Measurements from ENCODE around the gene SSC5D. TPM values are rescaled to one million over a fixed set of nuclear protein-coding genes. Genes with fewer than 3 reads are reported as not detected.

SSC5D gene
- total and polyA plus RNA-seq, 9 of the 15 experiments (the other 6 are each of a cell fraction or from before 2014, with no cell fraction given), result 0.04 to 0.71 (median 0.14) TPM; not detected in 2

DNA sequence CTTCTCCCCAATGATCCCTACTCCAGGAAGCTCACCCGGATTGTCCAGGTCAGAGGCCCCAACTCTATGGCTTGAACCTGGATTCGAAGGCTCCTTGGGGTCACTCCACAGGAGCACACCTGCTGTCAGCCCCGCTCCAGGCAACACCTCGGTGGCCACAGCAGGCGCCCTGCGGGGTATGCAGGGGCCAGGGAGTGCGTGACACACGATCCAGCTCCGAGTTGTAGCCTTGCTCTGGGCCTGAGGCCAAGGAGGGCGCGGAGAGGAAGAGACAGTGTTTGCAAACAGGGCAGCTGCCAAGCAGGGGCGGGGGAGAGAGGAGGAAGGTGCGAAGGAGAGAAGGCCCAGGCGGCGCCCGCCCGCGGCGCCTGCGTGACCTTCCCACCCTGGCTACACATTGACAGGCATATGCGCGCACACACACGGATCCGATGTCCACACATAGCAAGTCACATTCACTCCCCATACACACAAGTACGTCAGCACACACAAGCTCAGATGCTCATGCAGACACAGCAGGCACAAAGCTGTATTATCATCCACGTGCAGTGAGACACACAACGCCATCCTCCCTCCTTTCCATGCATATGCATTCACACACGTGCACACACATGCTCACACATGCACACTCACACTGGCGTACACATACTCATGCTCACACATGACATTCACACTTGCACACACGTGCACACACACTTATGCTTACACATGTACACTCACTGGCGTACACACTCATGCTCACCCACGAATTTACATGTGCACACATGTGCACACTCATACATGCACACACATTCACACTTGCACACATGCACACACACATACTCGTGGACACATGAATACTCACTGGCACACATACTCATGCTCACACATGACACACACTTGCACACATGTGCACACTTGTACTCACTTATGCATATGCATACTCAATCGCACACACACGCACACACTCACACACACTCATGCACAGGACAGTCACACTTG, 38.3 kb downstream of the SSC5D start (continued):
- TF ChIP-seq, protein P1, sequence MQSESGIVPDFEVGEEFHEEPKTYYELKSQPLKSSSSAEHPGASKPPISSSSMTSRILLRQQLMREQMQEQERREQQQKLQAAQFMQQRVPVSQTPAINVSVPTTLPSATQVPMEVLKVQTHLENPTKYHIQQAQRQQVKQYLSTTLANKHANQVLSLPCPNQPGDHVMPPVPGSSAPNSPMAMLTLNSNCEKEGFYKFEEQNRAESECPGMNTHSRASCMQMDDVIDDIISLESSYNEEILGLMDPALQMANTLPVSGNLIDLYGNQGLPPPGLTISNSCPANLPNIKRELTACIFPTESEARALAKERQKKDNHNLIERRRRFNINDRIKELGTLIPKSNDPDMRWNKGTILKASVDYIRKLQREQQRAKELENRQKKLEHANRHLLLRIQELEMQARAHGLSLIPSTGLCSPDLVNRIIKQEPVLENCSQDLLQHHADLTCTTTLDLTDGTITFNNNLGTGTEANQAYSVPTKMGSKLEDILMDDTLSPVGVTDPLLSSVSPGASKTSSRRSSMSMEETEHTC (IDR thresholded peaks at IDR 0.05), result no peak
- TF ChIP-seq, protein P2, sequence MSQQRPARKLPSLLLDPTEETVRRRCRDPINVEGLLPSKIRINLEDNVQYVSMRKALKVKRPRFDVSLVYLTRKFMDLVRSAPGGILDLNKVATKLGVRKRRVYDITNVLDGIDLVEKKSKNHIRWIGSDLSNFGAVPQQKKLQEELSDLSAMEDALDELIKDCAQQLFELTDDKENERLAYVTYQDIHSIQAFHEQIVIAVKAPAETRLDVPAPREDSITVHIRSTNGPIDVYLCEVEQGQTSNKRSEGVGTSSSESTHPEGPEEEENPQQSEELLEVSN (IDR thresholded peaks at IDR 0.05; ENCODE audit: borderline replicate concordance in 1 of 2, extremely low read depth in 1 of 2, insufficient read depth in 1 of 2, insufficient read length in 1 of 2, low read depth in 1 of 2, low read length in 1 of 2, poor library complexity in 1 of 2, severe bottlenecking in 1 of 2), result peak; percentile 72 to 85
- TF ChIP-seq NFIX (CRISPR knock-in tag; IDR thresholded peaks at IDR 0.05; ENCODE audit: low read depth) (no peak), ZNF174 (CRISPR knock-in tag; IDR thresholded peaks at IDR 0.05) (no peak), L3MBTL2 (IDR thresholded peaks at IDR 0.05) (peak; percentile 81), TRIM24 (IDR thresholded peaks at IDR 0.05) (no peak), ZC3H4 (CRISPR knock-in tag; IDR thresholded peaks at IDR 0.05; ENCODE audit: borderline replicate concordance) (peak; percentile 67; the same call in 1 of the 2 replicates)
- TF ChIP-seq, protein P3, sequence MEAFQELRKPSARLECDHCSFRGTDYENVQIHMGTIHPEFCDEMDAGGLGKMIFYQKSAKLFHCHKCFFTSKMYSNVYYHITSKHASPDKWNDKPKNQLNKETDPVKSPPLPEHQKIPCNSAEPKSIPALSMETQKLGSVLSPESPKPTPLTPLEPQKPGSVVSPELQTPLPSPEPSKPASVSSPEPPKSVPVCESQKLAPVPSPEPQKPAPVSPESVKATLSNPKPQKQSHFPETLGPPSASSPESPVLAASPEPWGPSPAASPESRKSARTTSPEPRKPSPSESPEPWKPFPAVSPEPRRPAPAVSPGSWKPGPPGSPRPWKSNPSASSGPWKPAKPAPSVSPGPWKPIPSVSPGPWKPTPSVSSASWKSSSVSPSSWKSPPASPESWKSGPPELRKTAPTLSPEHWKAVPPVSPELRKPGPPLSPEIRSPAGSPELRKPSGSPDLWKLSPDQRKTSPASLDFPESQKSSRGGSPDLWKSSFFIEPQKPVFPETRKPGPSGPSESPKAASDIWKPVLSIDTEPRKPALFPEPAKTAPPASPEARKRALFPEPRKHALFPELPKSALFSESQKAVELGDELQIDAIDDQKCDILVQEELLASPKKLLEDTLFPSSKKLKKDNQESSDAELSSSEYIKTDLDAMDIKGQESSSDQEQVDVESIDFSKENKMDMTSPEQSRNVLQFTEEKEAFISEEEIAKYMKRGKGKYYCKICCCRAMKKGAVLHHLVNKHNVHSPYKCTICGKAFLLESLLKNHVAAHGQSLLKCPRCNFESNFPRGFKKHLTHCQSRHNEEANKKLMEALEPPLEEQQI (IDR thresholded peaks at IDR 0.05), result no peak
- TF ChIP-seq, protein P4, sequence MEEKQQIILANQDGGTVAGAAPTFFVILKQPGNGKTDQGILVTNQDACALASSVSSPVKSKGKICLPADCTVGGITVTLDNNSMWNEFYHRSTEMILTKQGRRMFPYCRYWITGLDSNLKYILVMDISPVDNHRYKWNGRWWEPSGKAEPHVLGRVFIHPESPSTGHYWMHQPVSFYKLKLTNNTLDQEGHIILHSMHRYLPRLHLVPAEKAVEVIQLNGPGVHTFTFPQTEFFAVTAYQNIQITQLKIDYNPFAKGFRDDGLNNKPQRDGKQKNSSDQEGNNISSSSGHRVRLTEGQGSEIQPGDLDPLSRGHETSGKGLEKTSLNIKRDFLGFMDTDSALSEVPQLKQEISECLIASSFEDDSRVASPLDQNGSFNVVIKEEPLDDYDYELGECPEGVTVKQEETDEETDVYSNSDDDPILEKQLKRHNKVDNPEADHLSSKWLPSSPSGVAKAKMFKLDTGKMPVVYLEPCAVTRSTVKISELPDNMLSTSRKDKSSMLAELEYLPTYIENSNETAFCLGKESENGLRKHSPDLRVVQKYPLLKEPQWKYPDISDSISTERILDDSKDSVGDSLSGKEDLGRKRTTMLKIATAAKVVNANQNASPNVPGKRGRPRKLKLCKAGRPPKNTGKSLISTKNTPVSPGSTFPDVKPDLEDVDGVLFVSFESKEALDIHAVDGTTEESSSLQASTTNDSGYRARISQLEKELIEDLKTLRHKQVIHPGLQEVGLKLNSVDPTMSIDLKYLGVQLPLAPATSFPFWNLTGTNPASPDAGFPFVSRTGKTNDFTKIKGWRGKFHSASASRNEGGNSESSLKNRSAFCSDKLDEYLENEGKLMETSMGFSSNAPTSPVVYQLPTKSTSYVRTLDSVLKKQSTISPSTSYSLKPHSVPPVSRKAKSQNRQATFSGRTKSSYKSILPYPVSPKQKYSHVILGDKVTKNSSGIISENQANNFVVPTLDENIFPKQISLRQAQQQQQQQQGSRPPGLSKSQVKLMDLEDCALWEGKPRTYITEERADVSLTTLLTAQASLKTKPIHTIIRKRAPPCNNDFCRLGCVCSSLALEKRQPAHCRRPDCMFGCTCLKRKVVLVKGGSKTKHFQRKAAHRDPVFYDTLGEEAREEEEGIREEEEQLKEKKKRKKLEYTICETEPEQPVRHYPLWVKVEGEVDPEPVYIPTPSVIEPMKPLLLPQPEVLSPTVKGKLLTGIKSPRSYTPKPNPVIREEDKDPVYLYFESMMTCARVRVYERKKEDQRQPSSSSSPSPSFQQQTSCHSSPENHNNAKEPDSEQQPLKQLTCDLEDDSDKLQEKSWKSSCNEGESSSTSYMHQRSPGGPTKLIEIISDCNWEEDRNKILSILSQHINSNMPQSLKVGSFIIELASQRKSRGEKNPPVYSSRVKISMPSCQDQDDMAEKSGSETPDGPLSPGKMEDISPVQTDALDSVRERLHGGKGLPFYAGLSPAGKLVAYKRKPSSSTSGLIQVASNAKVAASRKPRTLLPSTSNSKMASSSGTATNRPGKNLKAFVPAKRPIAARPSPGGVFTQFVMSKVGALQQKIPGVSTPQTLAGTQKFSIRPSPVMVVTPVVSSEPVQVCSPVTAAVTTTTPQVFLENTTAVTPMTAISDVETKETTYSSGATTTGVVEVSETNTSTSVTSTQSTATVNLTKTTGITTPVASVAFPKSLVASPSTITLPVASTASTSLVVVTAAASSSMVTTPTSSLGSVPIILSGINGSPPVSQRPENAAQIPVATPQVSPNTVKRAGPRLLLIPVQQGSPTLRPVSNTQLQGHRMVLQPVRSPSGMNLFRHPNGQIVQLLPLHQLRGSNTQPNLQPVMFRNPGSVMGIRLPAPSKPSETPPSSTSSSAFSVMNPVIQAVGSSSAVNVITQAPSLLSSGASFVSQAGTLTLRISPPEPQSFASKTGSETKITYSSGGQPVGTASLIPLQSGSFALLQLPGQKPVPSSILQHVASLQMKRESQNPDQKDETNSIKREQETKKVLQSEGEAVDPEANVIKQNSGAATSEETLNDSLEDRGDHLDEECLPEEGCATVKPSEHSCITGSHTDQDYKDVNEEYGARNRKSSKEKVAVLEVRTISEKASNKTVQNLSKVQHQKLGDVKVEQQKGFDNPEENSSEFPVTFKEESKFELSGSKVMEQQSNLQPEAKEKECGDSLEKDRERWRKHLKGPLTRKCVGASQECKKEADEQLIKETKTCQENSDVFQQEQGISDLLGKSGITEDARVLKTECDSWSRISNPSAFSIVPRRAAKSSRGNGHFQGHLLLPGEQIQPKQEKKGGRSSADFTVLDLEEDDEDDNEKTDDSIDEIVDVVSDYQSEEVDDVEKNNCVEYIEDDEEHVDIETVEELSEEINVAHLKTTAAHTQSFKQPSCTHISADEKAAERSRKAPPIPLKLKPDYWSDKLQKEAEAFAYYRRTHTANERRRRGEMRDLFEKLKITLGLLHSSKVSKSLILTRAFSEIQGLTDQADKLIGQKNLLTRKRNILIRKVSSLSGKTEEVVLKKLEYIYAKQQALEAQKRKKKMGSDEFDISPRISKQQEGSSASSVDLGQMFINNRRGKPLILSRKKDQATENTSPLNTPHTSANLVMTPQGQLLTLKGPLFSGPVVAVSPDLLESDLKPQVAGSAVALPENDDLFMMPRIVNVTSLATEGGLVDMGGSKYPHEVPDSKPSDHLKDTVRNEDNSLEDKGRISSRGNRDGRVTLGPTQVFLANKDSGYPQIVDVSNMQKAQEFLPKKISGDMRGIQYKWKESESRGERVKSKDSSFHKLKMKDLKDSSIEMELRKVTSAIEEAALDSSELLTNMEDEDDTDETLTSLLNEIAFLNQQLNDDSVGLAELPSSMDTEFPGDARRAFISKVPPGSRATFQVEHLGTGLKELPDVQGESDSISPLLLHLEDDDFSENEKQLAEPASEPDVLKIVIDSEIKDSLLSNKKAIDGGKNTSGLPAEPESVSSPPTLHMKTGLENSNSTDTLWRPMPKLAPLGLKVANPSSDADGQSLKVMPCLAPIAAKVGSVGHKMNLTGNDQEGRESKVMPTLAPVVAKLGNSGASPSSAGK (IDR thresholded peaks at IDR 0.05), result peak; percentile 52
